ENCODE data around the gene DDB1. TPM values are rescaled to one million over a fixed set of nuclear protein-coding genes. Genes with fewer than 3 reads are reported as not detected.

Gene DDB1
- total and polyA plus RNA-seq, 4 donors, result 44.2 to 148 (median 107) TPM

Other genes with a start within 250 kb of the DDB1 start
- 1 to 10 TPM in 1 of 2 donors, under 1 TPM in 1; 0.58 to 1.7 TPM for gene CD5, start 230.6 kb downstream of the DDB1 start, total RNA-seq
- under 1 TPM in 1 of 2 donors, not detected in 1; 0.67 TPM for gene CD5, start 230.6 kb downstream of the DDB1 start, polyA plus RNA-seq
- gene VPS37C, start 171.7 kb downstream of the DDB1 start, total RNA-seq, result 10 to 100 TPM; 29.8 to 39.9 TPM
- 10 to 100 TPM; 12.7 to 14.0 TPM for gene VPS37C, start 171.7 kb downstream of the DDB1 start, polyA plus RNA-seq
- gene PGA3, start 129.6 kb downstream of the DDB1 start, total RNA-seq, result 1 to 10 TPM in 1 of 2 donors, not detected in 1; 1.8 TPM
- 1 to 10 TPM; 2.5 to 9.5 TPM for gene PGA3, start 129.6 kb downstream of the DDB1 start, polyA plus RNA-seq
- gene PGA4, start 110.8 kb downstream of the DDB1 start, total RNA-seq, result 1 to 10 TPM; 1.3 to 2.6 TPM
- gene PGA4, start 110.8 kb downstream of the DDB1 start, polyA plus RNA-seq, result 1 to 10 TPM in 1 of 2 donors, under 1 TPM in 1; 0.74 to 6.3 TPM
- 1 to 10 TPM in 1 of 2 donors, not detected in 1; 1.0 TPM for gene PGA5, start 91.9 kb downstream of the DDB1 start, total RNA-seq
- gene PGA5, start 91.9 kb downstream of the DDB1 start, polyA plus RNA-seq, result under 1 TPM in 1 of 2 donors, not detected in 1; 0.10 TPM
- 1 to 10 TPM; 3.0 to 5.6 TPM for gene VWCE, start 37.8 kb downstream of the DDB1 start, total RNA-seq
- 1 to 10 TPM in 1 of 2 donors, not detected in 1; 2.0 TPM for gene VWCE, start 37.8 kb downstream of the DDB1 start, polyA plus RNA-seq
- 10 to 100 TPM; 18.9 to 30.4 TPM for gene TKFC, start 123 bp upstream of the DDB1 start, total RNA-seq
- gene TKFC, start 123 bp upstream of the DDB1 start, polyA plus RNA-seq, result 10 to 100 TPM; 23.1 to 82.0 TPM
- 10 to 100 TPM; 19.1 to 36.4 TPM for gene CYB561A3, start 28.8 kb upstream of the DDB1 start, total RNA-seq
- gene CYB561A3, start 28.8 kb upstream of the DDB1 start, polyA plus RNA-seq, result 10 to 100 TPM; 20.2 to 47.4 TPM
- 10 to 100 TPM; 31.9 to 38.2 TPM for gene TMEM138, start 29.3 kb upstream of the DDB1 start, total RNA-seq
- gene TMEM138, start 29.3 kb upstream of the DDB1 start, polyA plus RNA-seq, result 10 to 100 TPM; 41.3 to 71.3 TPM
- 10 to 100 TPM; 10.8 to 13.3 TPM for gene TMEM216, start 59.5 kb upstream of the DDB1 start, total RNA-seq
- gene TMEM216, start 59.5 kb upstream of the DDB1 start, polyA plus RNA-seq, result 10 to 100 TPM; 14.0 to 14.4 TPM
- 10 to 100 TPM; 75.8 to 89.4 TPM for gene CPSF7, start 96.9 kb upstream of the DDB1 start, total RNA-seq
- 10 to 100 TPM; 19.8 to 54.2 TPM for gene CPSF7, start 96.9 kb upstream of the DDB1 start, polyA plus RNA-seq
- 10 to 100 TPM; 33.0 to 40.0 TPM for gene SDHAF2, start 97.0 kb upstream of the DDB1 start, total RNA-seq
- 10 to 100 TPM; 32.3 to 37.7 TPM for gene SDHAF2, start 97.0 kb upstream of the DDB1 start, polyA plus RNA-seq
- 1 to 10 TPM; 1.1 to 2.8 TPM for gene LRRC10B, start 175.6 kb upstream of the DDB1 start, total RNA-seq
- under 1 TPM in 1 of 2 donors, not detected in 1; 0.13 TPM for gene LRRC10B, start 175.6 kb upstream of the DDB1 start, polyA plus RNA-seq
- 1 to 10 TPM; 1.0 to 2.3 TPM for gene SYT7, start 248.0 kb upstream of the DDB1 start, total RNA-seq
- gene SYT7, start 248.0 kb upstream of the DDB1 start, polyA plus RNA-seq, result under 1 TPM; 0.20 to 0.88 TPM

Data from aorta (tissue), 4 donors.